NCI-H510A treated with DMSO at 0.1 percent for 48 hours (cell line): ENCODE measurements around the gene MAP2K2.

Experiments used
- DNase-seq: peaks from one replicate; lab custom pipeline; 2025; lab: John Stamatoyannopoulos, UW

The MAP2K2 gene

GRCh38 chr19:4077800-4078684, 45.9 kb downstream of the MAP2K2 start:
- no peak for DNase-seq

- no peak for DNase-seq
Measured at GRCh38 chr19:4077007-4077374, 46.9 kb downstream of the MAP2K2 start.

- no peak for DNase-seq
Measured at GRCh38 chr19:4075373-4075772, 48.5 kb downstream of the MAP2K2 start.

GRCh38 chr19:4071610-4072009, 52.3 kb downstream of the MAP2K2 start:
- no peak for DNase-seq

GRCh38 chr19:4069331-4069959, 54.5 kb downstream of the MAP2K2 start:
- DNase-seq, result no peak

GRCh38 chr19:4068047-4068966, 55.6 kb downstream of the MAP2K2 start:
- peak; percentile 14 for DNase-seq

- no peak for DNase-seq
Measured at GRCh38 chr19:4067396-4068046, 56.4 kb downstream of the MAP2K2 start.

GRCh38 chr19:4066682-4067395, 57.1 kb downstream of the MAP2K2 start, which contains the start of gene ZBTB7A:
Gene ZBTB7A (minus strand): TSS chr19:4066899. CDS start chr19:4055232, 11,667 bp downstream.
- peak; percentile 41 for DNase-seq

GRCh38 chr19:4066176-4066606, 57.7 kb downstream of the MAP2K2 start:
- no peak for DNase-seq

GRCh38 chr19:4065430-4066175, 58.3 kb downstream of the MAP2K2 start:
- DNase-seq, result peak; percentile 95

GRCh38 chr19:4064496-4065260, 59.2 kb downstream of the MAP2K2 start:
- DNase-seq, result no peak

- DNase-seq, result peak; percentile 54
Measured at GRCh38 chr19:4064149-4064495, 59.8 kb downstream of the MAP2K2 start.

GRCh38 chr19:4063369-4064148, 60.4 kb downstream of the MAP2K2 start:
- peak; percentile 52 for DNase-seq

GRCh38 chr19:4062419-4063368, 61.2 kb downstream of the MAP2K2 start:
- DNase-seq, result no peak

- peak; percentile 97 for DNase-seq
Measured at GRCh38 chr19:4061683-4062418, 62.1 kb downstream of the MAP2K2 start.

- no peak for DNase-seq
Measured at GRCh38 chr19:4061178-4061682, 62.7 kb downstream of the MAP2K2 start.
